GM19193 (cell line): ENCODE measurements around the gene CCDC40.

Experiments used
- POLR2A ChIP-seq: IDR thresholded peaks from 4 replicates; pipeline ENCODE4 v1.6.1; 2011; ENCODE audit not compliant: insufficient read depth, insufficient read length; ENCODE audit errors: extremely low read depth

CCDC40 gene

DNA sequence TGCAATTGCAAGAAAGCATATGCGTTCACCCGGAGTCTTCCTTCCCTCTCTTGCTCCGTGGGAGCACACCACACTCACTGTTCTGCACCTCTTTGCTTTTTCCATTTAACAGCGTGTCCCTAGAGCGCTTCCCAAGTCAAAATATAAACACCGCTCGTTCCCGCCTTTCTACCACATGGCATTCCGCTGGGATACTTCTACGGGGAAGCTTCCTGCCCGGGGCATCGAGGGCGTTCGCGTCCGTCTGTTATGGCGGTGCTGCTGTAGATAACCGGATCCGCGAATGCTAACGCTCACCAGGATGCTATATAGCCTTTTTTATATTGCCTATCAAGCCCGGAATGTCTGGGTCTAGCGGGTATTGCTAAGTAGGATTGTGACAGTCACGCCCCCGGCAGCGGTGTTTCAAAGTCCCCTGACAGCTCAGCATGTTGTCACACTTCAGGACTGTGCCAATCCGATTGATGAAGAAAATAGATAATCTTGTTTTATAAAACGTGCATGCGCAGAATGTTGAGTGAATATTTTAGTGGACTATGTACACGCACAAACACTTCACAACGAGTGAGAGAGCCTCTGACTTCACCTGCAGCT, 31.0 kb downstream of the CCDC40 start:
- no peak for TF ChIP-seq POLR2A

GRCh38 chr17:80068301-80069222, 32.1 kb downstream of the CCDC40 start:
- no peak for TF ChIP-seq POLR2A

GRCh38 chr17:80070375-80071115, 34.1 kb downstream of the CCDC40 start:
- TF ChIP-seq POLR2A = no peak

GRCh38 chr17:80071116-80071841, 34.8 kb downstream of the CCDC40 start:
- TF ChIP-seq POLR2A = no peak

DNA sequence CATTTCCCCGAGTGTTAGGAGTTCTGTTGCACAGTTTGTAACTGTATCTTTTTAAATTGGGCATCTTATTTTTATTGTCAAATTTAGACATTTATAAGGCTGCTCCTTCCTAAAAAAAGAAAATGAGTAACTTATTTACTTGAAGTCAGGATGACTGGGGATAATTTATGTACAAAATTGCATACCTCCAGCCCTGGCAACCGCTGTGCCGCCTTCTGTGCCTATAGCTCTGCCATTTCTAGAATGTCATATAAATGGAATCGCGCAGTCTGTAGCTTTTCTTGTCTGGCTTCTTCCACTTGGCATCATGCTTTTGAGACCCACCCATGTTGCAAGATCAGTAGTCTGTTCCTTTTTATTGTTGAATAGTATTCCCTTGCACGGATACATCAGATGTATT, 36.0 kb downstream of the CCDC40 start:
- no peak for TF ChIP-seq POLR2A

DNA sequence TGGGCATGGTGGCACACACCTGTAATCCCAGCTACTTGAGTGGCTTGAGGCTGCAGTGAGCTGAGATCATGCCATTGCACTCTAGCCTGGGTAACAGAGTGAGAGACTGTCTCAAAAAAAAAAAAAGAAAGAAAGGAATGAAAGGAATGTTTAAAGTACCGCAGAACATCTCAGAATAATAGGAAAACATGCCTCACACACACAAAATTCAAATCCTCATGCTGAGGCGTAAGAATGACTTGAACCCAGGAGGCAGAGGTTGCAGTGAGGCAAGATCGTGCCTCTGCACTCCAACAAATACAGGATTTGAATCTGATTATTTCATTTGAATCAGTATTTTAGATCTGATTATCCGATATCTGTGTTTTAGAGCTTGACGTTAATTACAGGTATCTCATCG, 43.6 kb downstream of the CCDC40 start:
- no peak for TF ChIP-seq POLR2A

- TF ChIP-seq POLR2A = no peak
Measured at GRCh38 chr17:80081596-80081995, 45.2 kb downstream of the CCDC40 start.

- TF ChIP-seq POLR2A = no peak
Measured at GRCh38 chr17:80082403-80083135, 46.1 kb downstream of the CCDC40 start.

DNA sequence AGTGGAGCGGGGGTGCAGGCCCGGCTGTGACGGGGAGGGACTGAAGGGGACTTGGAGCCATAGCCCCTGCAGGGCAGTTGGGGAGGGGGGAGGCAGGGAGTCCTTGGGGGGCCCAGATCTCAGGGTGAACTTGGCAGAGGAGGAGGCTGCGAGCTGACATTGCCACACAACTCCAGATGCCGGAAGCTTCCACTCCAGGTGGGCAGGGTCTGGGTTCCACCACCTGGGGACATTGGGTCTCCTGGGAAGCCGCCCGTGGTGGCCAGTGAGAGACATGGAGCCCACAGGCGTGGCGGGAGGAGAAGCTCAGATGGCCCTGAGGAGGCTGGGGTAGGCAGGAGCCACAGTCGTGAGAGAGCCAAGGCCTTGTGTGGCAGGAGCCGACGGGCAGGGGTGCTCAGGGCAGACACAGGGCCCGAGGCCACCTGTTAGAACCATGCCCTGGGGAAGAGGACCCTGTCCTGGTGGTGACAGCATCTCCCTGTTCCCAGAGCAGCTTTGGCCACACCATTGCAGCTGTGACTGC, 46.8 kb downstream of the CCDC40 start:
- TF ChIP-seq POLR2A = no peak

GRCh38 chr17:80084773-80085172, 48.3 kb downstream of the CCDC40 start:
- no peak for TF ChIP-seq POLR2A

DNA sequence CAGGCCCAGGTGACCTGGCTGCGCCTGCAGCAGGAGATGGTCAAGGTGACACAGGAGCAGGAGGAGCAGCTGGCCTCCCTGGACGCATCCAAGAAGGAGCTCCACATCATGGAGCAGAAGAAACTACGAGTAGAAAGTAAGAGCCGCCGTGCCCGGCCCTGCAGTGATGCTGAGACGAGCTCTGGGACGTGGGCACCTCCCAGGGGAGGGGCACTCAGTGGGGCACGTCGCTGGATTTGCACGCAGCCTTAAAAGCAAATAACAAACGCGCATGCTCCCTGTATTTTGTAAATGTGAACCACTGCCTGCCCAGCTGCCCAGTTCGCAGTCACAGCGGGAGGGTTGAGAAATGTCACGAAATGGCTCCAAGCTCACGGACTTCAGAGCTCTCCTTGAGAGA, 49.6 kb downstream of the CCDC40 start:
- no peak for TF ChIP-seq POLR2A

GRCh38 chr17:80086616-80087015, 50.2 kb downstream of the CCDC40 start:
- no peak for TF ChIP-seq POLR2A

GRCh38 chr17:80087346-80088265, 51.2 kb downstream of the CCDC40 start:
- no peak for TF ChIP-seq POLR2A
